ENCODE results near the gene FGF1. TPM values are rescaled to one million over a fixed set of nuclear protein-coding genes. Genes with fewer than 3 reads are reported as not detected.

FGF1 gene
- total and polyA plus RNA-seq, 12 donors: 0.42 to 2.5 (median 0.90) TPM

GRCh38 chr5:142576303-142576702, 109.6 kb downstream of the FGF1 start:
- Histone ChIP-seq H3K27me3 (no peaks in the 10 kb centered on the region), H3K9me3 (replicated peaks in 1 of 3) (no peaks in the 10 kb centered on the region), H3K4me3 (no peak overlapping the region), H3K36me3 (replicated peaks in 1 of 2) (no peaks in the 10 kb centered on the region), H3K4me1 (replicated peaks in 1 of 2) (no peaks in the 10 kb centered on the region), H3K27ac (peak overlapping the region in 1 of 5 donors; percentile 1)
- TF ChIP-seq CTCF (IDR thresholded peaks at IDR 0.05): no peak
- no peak for TF ChIP-seq POLR2A (IDR thresholded peaks at IDR 0.05)
- no peak for DNase-seq
- intact Hi-C loops (cut with DNase I): no loop called here
- WGBS, 4 donors: 22 to 50% (median 41%) methylated on average over 1 of the region's 1 CpG

- DNase-seq: no peak
- Histone ChIP-seq H3K36me3 (replicated peaks in 1 of 2) (no peaks in the 10 kb centered on the region), H3K4me3 (no peak overlapping the region), H3K27ac (no peak overlapping the region), H3K9me3 (replicated peaks in 1 of 3) (no peaks in the 10 kb centered on the region), H3K4me1 (replicated peaks in 1 of 2) (peaks cover 5 to 15% of the 10 kb centered on the region in 2 donors), H3K27me3 (no peaks in the 10 kb centered on the region)
- 78 to 85% (median 84%) methylated on average over 4 of the region's 4 CpGs for WGBS, 4 donors
- TF ChIP-seq POLR2A (IDR thresholded peaks at IDR 0.05) (no peak), CTCF (IDR thresholded peaks at IDR 0.05) (no peak)
- intact Hi-C loops (cut with DNase I): no loop called here
Observed at GRCh38 chr5:142572006-142572405, 113.9 kb downstream of the FGF1 start.

- Histone ChIP-seq H3K4me1 (replicated peaks in 1 of 2) (peaks cover 5 to 15% of the 10 kb centered on the region in 2 donors), H3K4me3 (no peak overlapping the region), H3K36me3 (replicated peaks in 1 of 2) (no peaks in the 10 kb centered on the region), H3K27me3 (no peaks in the 10 kb centered on the region), H3K27ac (no peak overlapping the region), H3K9me3 (replicated peaks in 1 of 3) (no peaks in the 10 kb centered on the region)
- TF ChIP-seq CTCF (IDR thresholded peaks at IDR 0.05): no peak
- TF ChIP-seq POLR2A (IDR thresholded peaks at IDR 0.05): no peak
- WGBS, 4 donors: 88 to 93% (median 89%) methylated on average over 5 of the region's 5 CpGs
- DNase-seq: no peak
- intact Hi-C loops (cut with DNase I): no loop called here
Observed at GRCh38 chr5:142571371-142571770, 114.5 kb downstream of the FGF1 start.

GRCh38 chr5:142569905-142570304, 116.0 kb downstream of the FGF1 start:
- H3K9me3 ChIP-seq (replicated peaks in 1 of 3): no peaks in the 10 kb centered on the region
- no peak for TF ChIP-seq POLR2A (IDR thresholded peaks at IDR 0.05)
- TF ChIP-seq CTCF (IDR thresholded peaks at IDR 0.05): no peak
- H3K4me1 ChIP-seq (replicated peaks in 1 of 2): peaks cover 5 to 15% of the 10 kb centered on the region in 2 donors
- H3K27ac ChIP-seq: no peak overlapping the region
- 70 to 80% (median 73%) methylated on average over 6 of the region's 6 CpGs for WGBS, 4 donors
- no peaks in the 10 kb centered on the region for H3K27me3 ChIP-seq
- intact Hi-C loops (cut with DNase I): no loop called here
- DNase-seq: no peak
- H3K4me3 ChIP-seq: no peak overlapping the region
- no peaks in the 10 kb centered on the region for H3K36me3 ChIP-seq (replicated peaks in 1 of 2)
